Keratinocyte (primary cell): ENCODE data around the gene GDF2. TPM values are rescaled to one million over a fixed set of nuclear protein-coding genes. Genes with fewer than 3 reads are reported as not detected.

Source experiments
- DNase-seq: peaks from one replicate; pipeline ENCODE4 v3.0.0-alpha.2; 2011; ENCODE audit warnings: low read depth, missing footprints, low spot score
- FAIRE-seq: peaks from 2 replicates; lab custom pipeline; 2011; peaks lifted over from hg19 to GRCh38; lab: Jason Lieb, UNC
- H2AFZ ChIP-seq: 2 replicates; pipeline ENCODE4 v1.6.0; 2012; ENCODE audit warnings: low read length, control low read depth, inconsistent platforms; ENCODE audit not compliant: control insufficient read depth
- H3K27ac ChIP-seq: 2 replicates; pipeline ENCODE4 v1.5.1; 2011; ENCODE audit warnings: low read length; ENCODE audit not compliant: control insufficient read depth, insufficient read depth
- H3K27me3 ChIP-seq: 3 replicates; pipeline ENCODE4 v1.6.0; 2011; ENCODE audit warnings: low read length; ENCODE audit not compliant: control insufficient read depth, insufficient read depth; ENCODE audit errors: extremely low read depth
- H3K36me3 ChIP-seq, 2 experiments: 2 replicates in 1 of 2; 3 replicates in 1 of 2; pipeline ENCODE4 v1.5.1; 2011; ENCODE audit warnings: low read length in 2 of 2, mild to moderate bottlenecking in 1 of 2; ENCODE audit not compliant: control insufficient read depth in 2 of 2, insufficient read depth in 2 of 2; ENCODE audit errors: extremely low read depth in 1 of 2
- H3K4me1 ChIP-seq: 3 replicates; pipeline ENCODE4 v1.5.1; 2011; ENCODE audit warnings: low read length; ENCODE audit not compliant: control insufficient read depth, insufficient read depth; ENCODE audit errors: extremely low read depth
- H3K4me2 ChIP-seq: 3 replicates; pipeline ENCODE4 v1.6.0; 2011; ENCODE audit warnings: low read depth, low read length; ENCODE audit not compliant: control insufficient read depth, insufficient read depth; ENCODE audit errors: extremely low read depth
- H3K4me3 ChIP-seq, 3 experiments: fragments of 200-600 bp in 1 of 3; sonication (generic) in 1 of 3; 2 replicates in 2 of 3; 3 replicates in 1 of 3; pipeline ENCODE4 v1.5.1; 2011 to 2016; ENCODE audit warnings: low read length in 3 of 3, mild to moderate bottlenecking in 3 of 3, control low read depth in 2 of 3, inconsistent platforms in 1 of 3, low read depth in 1 of 3, mixed read lengths in 1 of 3, mixed run types in 1 of 3, moderate library complexity in 1 of 3; ENCODE audit not compliant: control insufficient read depth in 2 of 3, insufficient read depth in 2 of 3; ENCODE audit errors: extremely low read depth in 1 of 3
- H3K79me2 ChIP-seq: 2 replicates; pipeline ENCODE4 v1.6.0; 2012; ENCODE audit warnings: low read length; ENCODE audit not compliant: control insufficient read depth, insufficient read depth
- H3K9ac ChIP-seq: 3 replicates; pipeline ENCODE4 v1.6.0; 2011; ENCODE audit warnings: low read length; ENCODE audit not compliant: control insufficient read depth, insufficient read depth; ENCODE audit errors: extremely low read depth
- H3K9me1 ChIP-seq: 3 replicates; pipeline ENCODE4 v1.6.0; 2011; ENCODE audit warnings: low read length; ENCODE audit not compliant: control insufficient read depth, insufficient read depth; ENCODE audit errors: extremely low read depth
- H3K9me3 ChIP-seq: 2 replicates; pipeline ENCODE4 v1.5.1; 2012; ENCODE audit warnings: low read depth, low read length; ENCODE audit not compliant: control insufficient read depth
- H4K20me1 ChIP-seq: 3 replicates; pipeline ENCODE4 v1.6.0; 2011; ENCODE audit warnings: low read length; ENCODE audit not compliant: control insufficient read depth, insufficient read depth; ENCODE audit errors: extremely low read depth
- EZH2 ChIP-seq: IDR thresholded peaks from one replicate; pipeline ENCODE4 v1.6.1; 2012; ENCODE audit warnings: inconsistent platforms, mild to moderate bottlenecking, low read length, moderate library complexity
- dilution Hi-C: fragments of 300-500 bp; cut with MboI; formaldehyde crosslinking; loops from one replicate; pipeline ENCODE4 v1.7.0; 2020; ENCODE audit warnings: low sequenced_read_pairs; ENCODE audit not compliant: extremely low pct_ligation_motif_present
- polyA plus RNA-seq, 5 experiments: library from polyadenylated mRNA; depleted of rRNA in 3 of 5; stranded (reverse) in 3 of 5; stranded (forward) in 1 of 5; unstranded in 1 of 5; fragments of >200 nt; gene quantifications; 1 replicate in 1 of 5; 2 replicates in 3 of 5; 3 replicates in 1 of 5; pipeline versions ENCODE4 v1.2.1 to v1.2.3, GENCODE V29; 2011 to 2012; ENCODE audit warnings: missing spikeins in 2 of 5, low read depth in 1 of 5, low replicate concordance in 1 of 5
- TF ChIP-seq, protein P1 (sequence below), 3 experiments: IDR thresholded peaks in 1 of 3; conservative IDR thresholded peaks in 1 of 3; optimal IDR thresholded peaks in 1 of 3; 2 replicates in 2 of 3; 3 replicates in 1 of 3; pipeline versions ENCODE3 to v1.5.1; 2011; ENCODE audit warnings: low read length in 3 of 3, mild to moderate bottlenecking in 3 of 3, moderate library complexity in 2 of 3, control low read depth in 1 of 3, inconsistent platforms in 1 of 3; ENCODE audit not compliant: insufficient read depth in 2 of 3; ENCODE audit errors: extremely low read depth in 1 of 3

GDF2 gene
- polyA plus RNA-seq, 1 donor (not counting 4 experiments of a cell fraction or from before 2014, with no cell fraction given) = not detected

GRCh38 chr10:47289921-47290320 lies 32.3 kb upstream of the GDF2 start:
- no peak overlapping the region for H3K4me3 ChIP-seq
- H3K9me1 ChIP-seq = no peaks in the 10 kb centered on the region
- H3K4me1 ChIP-seq = no peaks in the 10 kb centered on the region
- dilution Hi-C loops = no loop called here
- H3K36me3 ChIP-seq = no peaks in the 10 kb centered on the region
- peaks cover 39% of the 10 kb centered on the region for H3K27me3 ChIP-seq
- no peak overlapping the region for H3K27ac ChIP-seq
- H2AFZ ChIP-seq = no peak overlapping the region
- FAIRE-seq (no peak), DNase-seq (no peak)
- H3K9me3 ChIP-seq = no peaks in the 10 kb centered on the region
- H4K20me1 ChIP-seq = no peaks in the 10 kb centered on the region
- no peak overlapping the region for H3K9ac ChIP-seq
- H3K79me2 ChIP-seq = no peaks in the 10 kb centered on the region
- H3K4me2 ChIP-seq = no peak overlapping the region
- TF ChIP-seq, protein P1, sequence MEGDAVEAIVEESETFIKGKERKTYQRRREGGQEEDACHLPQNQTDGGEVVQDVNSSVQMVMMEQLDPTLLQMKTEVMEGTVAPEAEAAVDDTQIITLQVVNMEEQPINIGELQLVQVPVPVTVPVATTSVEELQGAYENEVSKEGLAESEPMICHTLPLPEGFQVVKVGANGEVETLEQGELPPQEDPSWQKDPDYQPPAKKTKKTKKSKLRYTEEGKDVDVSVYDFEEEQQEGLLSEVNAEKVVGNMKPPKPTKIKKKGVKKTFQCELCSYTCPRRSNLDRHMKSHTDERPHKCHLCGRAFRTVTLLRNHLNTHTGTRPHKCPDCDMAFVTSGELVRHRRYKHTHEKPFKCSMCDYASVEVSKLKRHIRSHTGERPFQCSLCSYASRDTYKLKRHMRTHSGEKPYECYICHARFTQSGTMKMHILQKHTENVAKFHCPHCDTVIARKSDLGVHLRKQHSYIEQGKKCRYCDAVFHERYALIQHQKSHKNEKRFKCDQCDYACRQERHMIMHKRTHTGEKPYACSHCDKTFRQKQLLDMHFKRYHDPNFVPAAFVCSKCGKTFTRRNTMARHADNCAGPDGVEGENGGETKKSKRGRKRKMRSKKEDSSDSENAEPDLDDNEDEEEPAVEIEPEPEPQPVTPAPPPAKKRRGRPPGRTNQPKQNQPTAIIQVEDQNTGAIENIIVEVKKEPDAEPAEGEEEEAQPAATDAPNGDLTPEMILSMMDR (optimal IDR thresholded peaks at IDR 0.05 in 1 of 3, IDR thresholded peaks at IDR 0.05 in 1 of 3, conservative IDR thresholded peaks at IDR 0.05 in 1 of 3; ENCODE audit: extremely low read depth in 1 of 3, insufficient read depth in 2 of 3, low read length in 3 of 3) = no peak
- TF ChIP-seq EZH2 = no peak

DNA sequence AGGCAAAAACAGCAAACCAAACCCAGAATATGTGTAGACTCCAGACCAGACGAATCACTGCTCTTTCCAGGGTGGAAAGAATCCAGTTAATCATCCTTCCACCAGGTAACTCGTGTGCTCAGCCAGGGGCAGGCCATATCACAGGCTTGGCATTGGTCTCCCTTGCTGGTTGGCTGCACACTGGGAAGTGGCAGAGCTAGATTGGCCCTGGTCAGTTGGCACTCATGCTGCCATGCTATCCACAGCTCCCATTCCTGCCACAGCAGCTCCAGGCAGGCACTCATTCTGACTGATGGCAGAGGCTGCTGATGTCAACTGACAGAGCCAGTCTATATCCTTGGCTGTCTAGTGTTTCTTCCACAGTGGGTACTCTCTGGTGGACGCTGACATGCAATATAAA lies 31.9 kb upstream of the GDF2 start:
- Histone ChIP-seq H3K4me1 (no peaks in the 10 kb centered on the region), H3K9me3 (no peaks in the 10 kb centered on the region), H4K20me1 (no peaks in the 10 kb centered on the region), H2AFZ (no peak overlapping the region), H3K36me3 (no peaks in the 10 kb centered on the region), H3K4me2 (no peak overlapping the region), H3K27ac (no peak overlapping the region), H3K9me1 (no peaks in the 10 kb centered on the region), H3K79me2 (no peaks in the 10 kb centered on the region), H3K27me3 (peaks cover 38% of the 10 kb centered on the region), H3K4me3 (no peak overlapping the region), H3K9ac (no peak overlapping the region)
- FAIRE-seq (no peak), DNase-seq (no peak)
- no peak for TF ChIP-seq EZH2
- dilution Hi-C loops = no loop called here

DNA sequence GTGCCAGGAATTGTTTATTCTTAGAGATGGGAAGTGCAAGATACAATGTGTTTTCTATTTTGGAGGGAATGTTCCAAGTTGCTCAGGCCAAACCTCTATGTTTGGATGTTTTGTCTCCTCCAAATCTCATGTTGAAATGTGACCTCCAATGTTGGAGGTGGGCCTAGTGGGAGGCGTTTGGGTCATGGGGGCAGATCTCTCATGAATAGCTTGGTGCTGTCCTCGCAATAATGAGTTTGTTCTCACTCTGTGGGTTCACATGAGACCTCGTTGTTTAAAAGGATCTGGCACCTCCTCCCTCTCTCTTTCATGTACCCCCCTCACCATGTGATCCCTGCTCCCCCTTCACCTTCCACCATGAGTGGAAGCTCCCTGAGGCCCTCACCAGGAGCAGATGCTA lies 30.6 kb upstream of the GDF2 start:
- no peaks in the 10 kb centered on the region for H3K79me2 ChIP-seq
- H4K20me1 ChIP-seq = no peaks in the 10 kb centered on the region
- no peaks in the 10 kb centered on the region for H3K9me3 ChIP-seq
- FAIRE-seq (no peak), DNase-seq (no peak)
- no peak overlapping the region for H3K27ac ChIP-seq
- dilution Hi-C loops = no loop called here
- H3K4me2 ChIP-seq = no peak overlapping the region
- no peak overlapping the region for H3K9ac ChIP-seq
- no peak overlapping the region for H3K4me3 ChIP-seq
- no peak for TF ChIP-seq EZH2
- TF ChIP-seq, protein P1 (optimal IDR thresholded peaks at IDR 0.05 in 1 of 3, IDR thresholded peaks at IDR 0.05 in 1 of 3, conservative IDR thresholded peaks at IDR 0.05 in 1 of 3; ENCODE audit: extremely low read depth in 1 of 3, insufficient read depth in 2 of 3, low read length in 3 of 3) = no peak
- H2AFZ ChIP-seq = no peak overlapping the region
- H3K27me3 ChIP-seq = peaks cover 35% of the 10 kb centered on the region
- H3K4me1 ChIP-seq = no peaks in the 10 kb centered on the region
- no peaks in the 10 kb centered on the region for H3K9me1 ChIP-seq
- no peaks in the 10 kb centered on the region for H3K36me3 ChIP-seq
